K562 (cell line): ENCODE results near the gene CELSR1. TPM values are rescaled to one million over a fixed set of nuclear protein-coding genes. Genes with fewer than 3 reads are reported as not detected.

Source experiments
- ATAC-seq: fragments of 200-7000 bp; cut with Tn5 transposase; 3 replicates; pipeline ENCODE4 v1.9.1; 2020; ENCODE audit warnings: moderate library complexity
- BruUV-seq: library from RNA; stranded (reverse); fragments of 400-500 nt; replicated peaks from 2 replicates; lab custom pipeline; 2021; lab: Mats Ljungman, UMichigan
- CTCF ChIA-PET: fragments of 300-600 bp; formaldehyde crosslinking; extraction: SDS; loops from one replicate; lab custom pipeline; 2021; ENCODE audit warnings: low intra/inter-chr PET ratio; lab: Yijun Ruan, JAX
- POLR2A ChIA-PET: fragments of 300-600, 350-650 bp; sonication (Branson Sonifier 250); formaldehyde crosslinking; extraction: SDS; loops from one replicate; lab custom pipeline; 2021; ENCODE audit warnings: antibody characterized with exemption, inconsistent platforms; lab: Yijun Ruan, JAX
- DNase-seq, 4 experiments: peaks; one replicate each; pipeline versions ENCODE4 v3.0.0 to v3.0.0-alpha.2; 2011 to 2018; ENCODE audit warnings: low spot score in 3 of 4, mixed read lengths in 3 of 4; ENCODE audit errors: extremely low read depth in 1 of 4
- FAIRE-seq: peaks from 2 replicates; lab custom pipeline; 2011; peaks lifted over from hg19 to GRCh38; lab: Jason Lieb, UNC
- H2AFZ ChIP-seq: 2 replicates; pipeline ENCODE4 v1.6.0; 2011; ENCODE audit warnings: low read depth, low read length, control low read depth, inconsistent platforms
- H3K27ac ChIP-seq: fragments of 200-600 bp; 3 replicates; pipeline ENCODE4 v1.8.0; 2011; ENCODE audit warnings: low read depth, mild to moderate bottlenecking, control low read depth, inconsistent platforms, low read length, moderate library complexity, mixed read lengths; ENCODE audit errors: extremely low read depth
- H3K27me3 ChIP-seq, 2 experiments: fragments of 300-600 bp in 1 of 2; 2 replicates in 1 of 2; 3 replicates in 1 of 2; pipeline versions ENCODE4 v1.6.0 to v1.8.0; 2011; ENCODE audit warnings: inconsistent platforms in 2 of 2, low read length in 2 of 2, mild to moderate bottlenecking in 1 of 2, mixed read lengths in 1 of 2, moderate library complexity in 1 of 2; ENCODE audit not compliant: control insufficient read depth in 2 of 2, insufficient read depth in 2 of 2
- H3K36me3 ChIP-seq: fragments of 300-600 bp; 3 replicates; pipeline ENCODE4 v1.8.0; 2011; ENCODE audit warnings: mild to moderate bottlenecking, low read length, inconsistent platforms; ENCODE audit not compliant: control insufficient read depth, insufficient read depth
- H3K4me1 ChIP-seq, 2 experiments: fragments of 200-600 bp in 1 of 2; replicated peaks in 1 of 2; 2 replicates in 1 of 2; 3 replicates in 1 of 2; pipeline versions ENCODE4 v1.5.1 to v1.8.0; 2011; ENCODE audit warnings: inconsistent platforms in 2 of 2, low read length in 2 of 2, mild to moderate bottlenecking in 1 of 2, mixed read lengths in 1 of 2, moderate library complexity in 1 of 2; ENCODE audit not compliant: control insufficient read depth in 2 of 2, insufficient read depth in 2 of 2
- H3K4me2 ChIP-seq: 2 replicates; pipeline ENCODE4 v1.6.1; 2011; ENCODE audit warnings: low read length, control low read depth, inconsistent platforms, mixed read lengths; ENCODE audit not compliant: insufficient read depth
- H3K4me3 ChIP-seq: fragments of 200-600 bp; sonication (generic), shearing (Covaris generic); 2 replicates; pipeline ENCODE4 v1.5.1; 2016; ENCODE audit warnings: control low read depth, inconsistent platforms
- H3K79me2 ChIP-seq: fragments of 200-600 bp; 3 replicates; pipeline ENCODE4 v1.8.0; 2011; ENCODE audit warnings: low read length, inconsistent platforms; ENCODE audit not compliant: control insufficient read depth, insufficient read depth
- H3K9ac ChIP-seq, 2 experiments: 2 replicates each; pipeline versions ENCODE4 v1.6.0 to v1.6.1; 2011; ENCODE audit warnings: low read depth in 2 of 2, low read length in 2 of 2, control low read depth in 1 of 2, inconsistent platforms in 1 of 2, mild to moderate bottlenecking in 1 of 2, mixed read lengths in 1 of 2; ENCODE audit not compliant: insufficient read depth in 1 of 2
- H3K9me1 ChIP-seq: one replicate; pipeline ENCODE4 v1.6.0; 2011; ENCODE audit warnings: inconsistent platforms, mild to moderate bottlenecking, low read length, moderate library complexity; ENCODE audit not compliant: control insufficient read depth, insufficient read depth
- H3K9me3 ChIP-seq: replicated peaks from 2 replicates; pipeline ENCODE4 v1.5.1; 2011; ENCODE audit warnings: low read depth, low read length, inconsistent platforms; ENCODE audit not compliant: control insufficient read depth, insufficient read depth
- H4K20me1 ChIP-seq: replicated peaks from 2 replicates; pipeline ENCODE4 v1.6.1; 2011; ENCODE audit warnings: low read length, inconsistent platforms, mixed read lengths; ENCODE audit not compliant: control insufficient read depth, insufficient read depth
- CGGBP1 ChIP-seq: fragments of 250-450 bp; sonication (Bioruptor Pico); IDR thresholded peaks from 2 replicates; pipeline ENCODE4 v1.9.0; 2021; ENCODE audit warnings: mild to moderate bottlenecking
- FOS ChIP-seq: IDR thresholded peaks from 3 replicates; pipeline ENCODE4 v1.6.1; 2011; ENCODE audit not compliant: insufficient read length; ENCODE audit errors: extremely low read depth
- GMEB1 ChIP-seq: fragments of 250-450 bp; sonication (Bioruptor Pico); IDR thresholded peaks from 2 replicates; pipeline ENCODE4 v1.4.0; 2020; ENCODE audit warnings: mild to moderate bottlenecking
- HDAC8 ChIP-seq: fragments of 450-650 bp; IDR thresholded peaks from 2 replicates; pipeline ENCODE4 v1.6.1; 2016; ENCODE audit warnings: mild to moderate bottlenecking, missing genetic modification characterization, moderate library complexity, missing compliant biosample characterization
- KLF10 ChIP-seq: fragments of 250-450 bp; sonication (Bioruptor Pico); IDR thresholded peaks from 2 replicates; pipeline ENCODE4 v1.6.1; 2021; ENCODE audit warnings: matching md5 sums
- MNT ChIP-seq, 2 experiments: fragments of 450-650 bp; conservative IDR thresholded peaks; 2 replicates each; pipeline ENCODE4 v1.6.1; 2017; ENCODE audit warnings: mild to moderate bottlenecking in 2 of 2, moderate library complexity in 2 of 2
- NR3C1 ChIP-seq: sonication (generic); formaldehyde crosslinking; IDR thresholded peaks from 2 replicates; pipeline ENCODE4 v1.8.1; 2022; ENCODE audit warnings: missing genetic modification reagents
- PHTF2 ChIP-seq: fragments of 250-450 bp; sonication (Bioruptor Pico); IDR thresholded peaks from 2 replicates; pipeline ENCODE4 v1.5.0; 2021; ENCODE audit warnings: mild to moderate bottlenecking
- RHOXF2B ChIP-seq: fragments of 250-450 bp; sonication (Bioruptor Pico); conservative IDR thresholded peaks from 2 replicates; pipeline ENCODE4 v1.5.1; 2021
- TAF1 ChIP-seq: IDR thresholded peaks from 2 replicates; pipeline ENCODE4 v1.6.1; 2011; ENCODE audit warnings: mild to moderate bottlenecking, low read length, moderate library complexity; ENCODE audit not compliant: insufficient read depth, control insufficient read depth, severe bottlenecking; ENCODE audit errors: extremely low read depth
- ZSCAN29 ChIP-seq: fragments of 450-650 bp; IDR thresholded peaks from 2 replicates; pipeline ENCODE4 v1.6.1; 2017
- WGBS: fragments of 100-300 bp; shearing (Covaris generic); methylation state at CpG from one replicate; pipeline ENCODE4 v1.1.6; 2016; ENCODE audit warnings: low coverage, mixed read lengths; ENCODE audit not compliant: insufficient coverage; ENCODE audit errors: missing lambda C conversion rate; 5-methylcytosine and 5-hydroxymethylcytosine counted together
- in situ Hi-C: fragments of 300-500 bp; cut with MboI; formaldehyde crosslinking; loops from 4 replicates; pipeline ENCODE4 v1.15.0; 2018; ENCODE audit warnings: inconsistent platforms, mixed read lengths
- intact Hi-C: fragments of 100-400 bp; cut with micrococcal nuclease; formaldehyde crosslinking; loops from 2 replicates; pipeline ENCODE4 v1.14.2; 2022
- polyA plus RNA-seq, 8 experiments: library from polyadenylated mRNA; depleted of rRNA in 4 of 8; stranded (reverse) in 5 of 8; unstranded in 3 of 8; fragments of >200 nt; fragmentation: Nextera tagmentation in 2 of 8; fragmentation: Illumina TruSeq in 1 of 8; extraction: Ambion mirVana in 2 of 8; extraction: Trizol in 1 of 8; gene quantifications; 2 replicates each; pipeline versions ENCODE4 v1.2.1 to v1.2.3, GENCODE V29; 2011 to 2014; ENCODE audit warnings: inconsistent platforms in 1 of 8, missing spikeins in 1 of 8
- total RNA-seq, 7 experiments: library from RNA; depleted of rRNA in 6 of 7; stranded (reverse); fragments of >200 nt in 6 of 7; fragmentation: Illumina TruSeq in 2 of 7; extraction: Trizol in 2 of 7; gene quantifications; 2 replicates each; pipeline versions ENCODE4 v1.2.1 to v1.2.3, GENCODE V29; 2011 to 2021; ENCODE audit warnings: low replicate concordance in 1 of 7
- TF ChIP-seq, protein P1 (sequence below): fragments of 450-650 bp; formaldehyde crosslinking; IDR thresholded peaks from 2 replicates; pipeline ENCODE4 v1.4.0; 2022; ENCODE audit warnings: mild to moderate bottlenecking, moderate library complexity
- TF ChIP-seq, protein P2 (sequence below): sonication (generic); formaldehyde crosslinking; IDR thresholded peaks from 2 replicates; pipeline ENCODE4 v1.8.0; 2022; ENCODE audit warnings: mild to moderate bottlenecking, missing genetic modification reagents

The CELSR1 gene
- total and polyA plus RNA-seq, 9 of the 15 experiments (the other 6 are each of a cell fraction or from before 2014, with no cell fraction given) = under 0.01 to 0.09 TPM; not detected in 7

DNA sequence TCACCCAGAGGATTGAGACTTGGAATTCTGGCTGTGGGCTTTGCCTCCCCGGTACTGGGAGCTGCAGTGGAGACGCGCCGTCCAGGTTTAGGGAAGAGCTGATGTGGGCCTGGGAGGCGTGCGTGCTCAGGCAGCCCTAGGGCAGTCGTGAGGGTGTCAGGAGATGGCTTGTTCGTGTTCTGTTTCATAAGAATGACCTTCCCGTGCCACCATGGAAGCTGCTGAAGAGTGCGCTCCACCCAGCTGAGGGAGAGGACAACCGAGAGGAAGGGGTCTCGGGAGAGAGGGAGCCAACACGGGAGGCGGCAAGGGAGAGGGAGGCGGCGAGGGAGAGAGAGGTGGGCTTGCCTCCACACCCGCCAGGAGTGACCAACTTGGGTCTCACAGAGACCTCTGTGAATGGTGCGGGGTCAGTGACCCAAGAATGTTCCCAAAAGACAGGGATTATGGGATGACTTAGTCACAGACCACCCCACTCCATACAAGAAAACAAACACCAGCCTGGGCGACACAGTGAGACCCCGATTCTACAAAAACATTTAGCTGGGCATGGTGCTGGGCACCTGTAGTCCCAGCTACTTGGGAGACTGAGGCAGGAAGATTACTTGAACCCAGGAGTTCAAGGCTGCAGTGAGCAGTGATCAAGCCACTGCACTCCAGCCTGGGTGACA is 216.6 kb downstream of the CELSR1 start:
- DNase-seq (no peak), FAIRE-seq (no peak), ATAC-seq (no peak)
- Histone ChIP-seq H3K27ac (no peak overlapping the region), H3K4me2 (no peak overlapping the region), H3K79me2 (no peaks in the 10 kb centered on the region), H3K9me3 (no peaks in the 10 kb centered on the region), H3K4me3 (no peak overlapping the region), H2AFZ (no peak overlapping the region), H3K9ac (no peak overlapping the region), H3K36me3 (peaks cover 57% of the 10 kb centered on the region; the same call in 2 of the 3 replicates), H3K27me3 (no peaks in the 10 kb centered on the region), H3K4me1 (no peaks in the 10 kb centered on the region), H3K9me1 (no peaks in the 10 kb centered on the region), H4K20me1 (no peaks in the 10 kb centered on the region)
- in situ Hi-C loops = loop anchor here (25.0 kb wide), 1 partner anchor 309 kb away; no protein-coding TSS in a partner anchor
- ChIA-PET POLR2A (interaction anchor here (0.6 to 1.6 kb wide), 3 partner anchors 12 to 30 kb away, joined by 3 to 4 read pairs (median 3); no protein-coding TSS in a partner anchor), CTCF (no interaction called here)
- intact Hi-C loops = no loop called here
- 96% methylated on average over 8 of the region's 20 CpGs for WGBS
- no TSS peak for BruUV-seq
- TF ChIP-seq FOS = no peak
- no peak for TF ChIP-seq TAF1
- no peak for TF ChIP-seq GMEB1 (CRISPR knock-in tag)
- TF ChIP-seq KLF10 (CRISPR knock-in tag) = no peak
- no peak for TF ChIP-seq PHTF2 (CRISPR knock-in tag)
- TF ChIP-seq, protein P1, sequence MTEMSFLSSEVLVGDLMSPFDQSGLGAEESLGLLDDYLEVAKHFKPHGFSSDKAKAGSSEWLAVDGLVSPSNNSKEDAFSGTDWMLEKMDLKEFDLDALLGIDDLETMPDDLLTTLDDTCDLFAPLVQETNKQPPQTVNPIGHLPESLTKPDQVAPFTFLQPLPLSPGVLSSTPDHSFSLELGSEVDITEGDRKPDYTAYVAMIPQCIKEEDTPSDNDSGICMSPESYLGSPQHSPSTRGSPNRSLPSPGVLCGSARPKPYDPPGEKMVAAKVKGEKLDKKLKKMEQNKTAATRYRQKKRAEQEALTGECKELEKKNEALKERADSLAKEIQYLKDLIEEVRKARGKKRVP (CRISPR knock-in tag) = no peak
- TF ChIP-seq, protein P2, sequence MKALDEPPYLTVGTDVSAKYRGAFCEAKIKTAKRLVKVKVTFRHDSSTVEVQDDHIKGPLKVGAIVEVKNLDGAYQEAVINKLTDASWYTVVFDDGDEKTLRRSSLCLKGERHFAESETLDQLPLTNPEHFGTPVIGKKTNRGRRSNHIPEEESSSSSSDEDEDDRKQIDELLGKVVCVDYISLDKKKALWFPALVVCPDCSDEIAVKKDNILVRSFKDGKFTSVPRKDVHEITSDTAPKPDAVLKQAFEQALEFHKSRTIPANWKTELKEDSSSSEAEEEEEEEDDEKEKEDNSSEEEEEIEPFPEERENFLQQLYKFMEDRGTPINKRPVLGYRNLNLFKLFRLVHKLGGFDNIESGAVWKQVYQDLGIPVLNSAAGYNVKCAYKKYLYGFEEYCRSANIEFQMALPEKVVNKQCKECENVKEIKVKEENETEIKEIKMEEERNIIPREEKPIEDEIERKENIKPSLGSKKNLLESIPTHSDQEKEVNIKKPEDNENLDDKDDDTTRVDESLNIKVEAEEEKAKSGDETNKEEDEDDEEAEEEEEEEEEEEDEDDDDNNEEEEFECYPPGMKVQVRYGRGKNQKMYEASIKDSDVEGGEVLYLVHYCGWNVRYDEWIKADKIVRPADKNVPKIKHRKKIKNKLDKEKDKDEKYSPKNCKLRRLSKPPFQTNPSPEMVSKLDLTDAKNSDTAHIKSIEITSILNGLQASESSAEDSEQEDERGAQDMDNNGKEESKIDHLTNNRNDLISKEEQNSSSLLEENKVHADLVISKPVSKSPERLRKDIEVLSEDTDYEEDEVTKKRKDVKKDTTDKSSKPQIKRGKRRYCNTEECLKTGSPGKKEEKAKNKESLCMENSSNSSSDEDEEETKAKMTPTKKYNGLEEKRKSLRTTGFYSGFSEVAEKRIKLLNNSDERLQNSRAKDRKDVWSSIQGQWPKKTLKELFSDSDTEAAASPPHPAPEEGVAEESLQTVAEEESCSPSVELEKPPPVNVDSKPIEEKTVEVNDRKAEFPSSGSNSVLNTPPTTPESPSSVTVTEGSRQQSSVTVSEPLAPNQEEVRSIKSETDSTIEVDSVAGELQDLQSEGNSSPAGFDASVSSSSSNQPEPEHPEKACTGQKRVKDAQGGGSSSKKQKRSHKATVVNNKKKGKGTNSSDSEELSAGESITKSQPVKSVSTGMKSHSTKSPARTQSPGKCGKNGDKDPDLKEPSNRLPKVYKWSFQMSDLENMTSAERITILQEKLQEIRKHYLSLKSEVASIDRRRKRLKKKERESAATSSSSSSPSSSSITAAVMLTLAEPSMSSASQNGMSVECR = no peak
- TF ChIP-seq CGGBP1 (CRISPR knock-in tag) = no peak
- TF ChIP-seq NR3C1 (CRISPR knock-in tag) = no peak
- no peak for TF ChIP-seq RHOXF2B (CRISPR knock-in tag)
- TF ChIP-seq MNT (conservative IDR thresholded peaks at IDR 0.05) = no peak
- TF ChIP-seq ZSCAN29 = no peak
- no peak for TF ChIP-seq HDAC8 (tag)
